HEK293 (cell line): ENCODE results near the gene MCM7.
A peak's percentile ranks its signal among the peaks of the same experiment; 100 is the strongest.

Experiments
- BCL11A ChIP-seq: fragments of 450-650 bp; formaldehyde crosslinking; IDR thresholded peaks from 2 replicates; pipeline ENCODE4 v1.5.1; 2016; ENCODE audit warnings: low read depth, missing biosample characterization, missing genetic modification characterization
- CTCF ChIP-seq: fragments of 450-650 bp; formaldehyde crosslinking; IDR thresholded peaks from 2 replicates; pipeline ENCODE4 v1.5.1; 2016; ENCODE audit warnings: missing biosample characterization, missing genetic modification characterization
- GLI4 ChIP-seq: fragments of 450-650 bp; formaldehyde crosslinking; IDR thresholded peaks from 2 replicates; pipeline ENCODE4 v1.5.1; 2016; ENCODE audit warnings: missing biosample characterization, missing genetic modification characterization
- PRDM10 ChIP-seq: fragments of 450-650 bp; formaldehyde crosslinking; IDR thresholded peaks from 2 replicates; pipeline ENCODE4 v1.5.1; 2016; ENCODE audit warnings: missing biosample characterization, missing genetic modification characterization
- TCF7L2 ChIP-seq: IDR thresholded peaks from 2 replicates; pipeline ENCODE4 v1.6.1; 2011; ENCODE audit warnings: low read depth, mild to moderate bottlenecking, inconsistent platforms, low read length, moderate library complexity, borderline replicate concordance
- TSHZ1 ChIP-seq: fragments of 450-650 bp; formaldehyde crosslinking; IDR thresholded peaks from 2 replicates; pipeline ENCODE4 v1.5.1; 2016; ENCODE audit warnings: missing biosample characterization, missing genetic modification characterization, borderline replicate concordance
- YY1 ChIP-seq: fragments of 450-650 bp; formaldehyde crosslinking; IDR thresholded peaks from 2 replicates; pipeline ENCODE4 v1.5.1; 2018; ENCODE audit warnings: missing biosample characterization, missing genetic modification characterization
- ZNF169 ChIP-seq: fragments of 450-650 bp; formaldehyde crosslinking; IDR thresholded peaks from 2 replicates; pipeline ENCODE4 v1.5.1; 2016; ENCODE audit warnings: missing biosample characterization, missing genetic modification characterization
- ZNF391 ChIP-seq: fragments of 450-650 bp; formaldehyde crosslinking; IDR thresholded peaks from 2 replicates; pipeline ENCODE4 v1.5.1; 2016; ENCODE audit warnings: low read depth, missing biosample characterization, missing genetic modification characterization, borderline replicate concordance
- ZNF677 ChIP-seq: fragments of 450-650 bp; IDR thresholded peaks from 2 replicates; pipeline ENCODE4 v1.5.0; 2018; ENCODE audit warnings: missing biosample characterization, mild to moderate bottlenecking, missing genetic modification characterization, moderate library complexity
- ZSCAN23 ChIP-seq: fragments of 450-650 bp; formaldehyde crosslinking; IDR thresholded peaks from 2 replicates; pipeline ENCODE4 v1.5.1; 2016; ENCODE audit warnings: missing biosample characterization, missing genetic modification characterization

GRCh38 chr7:100119970-100120732, 19.0 kb upstream of the MCM7 start:
- TF ChIP-seq ZNF169 = no peak
- no peak; the same call in 1 of the 2 replicates for TF ChIP-seq CTCF (tag by site-specific recombination)
- no peak for TF ChIP-seq ZSCAN23
- TF ChIP-seq YY1 = no peak
- no peak for TF ChIP-seq TSHZ1 (tag by site-specific recombination)
- TF ChIP-seq GLI4 (tag by site-specific recombination) = no peak
- TF ChIP-seq BCL11A (tag by site-specific recombination) = no peak
- no peak for TF ChIP-seq ZNF391 (tag by site-specific recombination)
- TF ChIP-seq TCF7L2 = 0 out of 2 replicates have a peak, but pooled peaks have one; percentile 27
- no peak for TF ChIP-seq ZNF677 (tag by site-specific recombination)
- TF ChIP-seq PRDM10 (tag by site-specific recombination) = peak; percentile 97
